COLO829 (cell line): ENCODE measurements around the gene NRXN3.

ENCODE experiments used
- DNase-seq: peaks from one replicate; pipeline ENCODE4 v3.0.0; 2012; ENCODE audit warnings: low spot score

The NRXN3 gene

GRCh38 chr14:78834766-78835451 lies 664.7 kb downstream of the NRXN3 start:
- no peak for DNase-seq

GRCh38 chr14:78835909-78836308 lies 665.7 kb downstream of the NRXN3 start:
- DNase-seq, result no peak

GRCh38 chr14:78836777-78837176 lies 666.6 kb downstream of the NRXN3 start:
- peak; percentile 81 for DNase-seq

GRCh38 chr14:78838959-78839358 lies 668.8 kb downstream of the NRXN3 start:
- no peak for DNase-seq

- DNase-seq, result no peak
These were observed 670.7 kb downstream of the NRXN3 start for GRCh38 chr14:78840898-78841297.

- no peak for DNase-seq
These were observed 677.6 kb downstream of the NRXN3 start for GRCh38 chr14:78847801-78848200.

GRCh38 chr14:78848234-78848820 lies 678.2 kb downstream of the NRXN3 start:
- peak; percentile 48 for DNase-seq

GRCh38 chr14:78849952-78850351 lies 679.8 kb downstream of the NRXN3 start:
- no peak for DNase-seq

- DNase-seq, result no peak
These were observed 681.0 kb downstream of the NRXN3 start for GRCh38 chr14:78851189-78851588.

GRCh38 chr14:78852040-78852439 lies 681.9 kb downstream of the NRXN3 start:
- no peak for DNase-seq

GRCh38 chr14:78857974-78858373 lies 687.8 kb downstream of the NRXN3 start:
- DNase-seq, result no peak

- peak; percentile 29 for DNase-seq
These were observed 693.0 kb downstream of the NRXN3 start for GRCh38 chr14:78863143-78863542.

- DNase-seq, result no peak
These were observed 702.7 kb downstream of the NRXN3 start for GRCh38 chr14:78872837-78873236.

GRCh38 chr14:78873581-78873980 lies 703.4 kb downstream of the NRXN3 start:
- DNase-seq, result no peak

- DNase-seq, result no peak
These were observed 704.9 kb downstream of the NRXN3 start for GRCh38 chr14:78875049-78875448.

- no peak for DNase-seq
These were observed 715.7 kb downstream of the NRXN3 start for GRCh38 chr14:78885884-78886283.

- DNase-seq, result no peak
These were observed 727.3 kb downstream of the NRXN3 start for GRCh38 chr14:78897443-78897842.

- DNase-seq, result peak; percentile 56
These were observed 731.9 kb downstream of the NRXN3 start for GRCh38 chr14:78902010-78902623.

GRCh38 chr14:78904094-78904493 lies 733.9 kb downstream of the NRXN3 start:
- DNase-seq, result no peak

GRCh38 chr14:78917462-78917861 lies 747.3 kb downstream of the NRXN3 start:
- DNase-seq, result no peak

GRCh38 chr14:78921856-78922255 lies 751.7 kb downstream of the NRXN3 start:
- DNase-seq, result no peak

GRCh38 chr14:78927261-78927660 lies 757.1 kb downstream of the NRXN3 start:
- no peak for DNase-seq

- DNase-seq, result no peak
These were observed 763.0 kb downstream of the NRXN3 start for GRCh38 chr14:78933166-78933565.
